Cardiac muscle cell (in vitro differentiated cells and primary cell): ENCODE measurements around the gene GZMM. TPM values are rescaled to one million over a fixed set of nuclear protein-coding genes. Genes with fewer than 3 reads are reported as not detected.

ENCODE experiments used
- DNase-seq, 2 donors: peaks; one replicate each; pipeline versions ENCODE4 v3.0.0 to v3.0.0-alpha.2; 2010 to 2017; ENCODE audit warnings: low read depth in 1 of 2, low spot score in 1 of 2
- H3K27ac ChIP-seq: fragments of 200-600 bp; sonication (generic); 2 replicates; pipeline ENCODE4 v1.5.1; 2016
- H3K27me3 ChIP-seq: fragments of 200-600 bp; sonication (generic); 2 replicates; pipeline ENCODE4 v1.6.0; 2016; ENCODE audit warnings: control low read depth
- H3K36me3 ChIP-seq: fragments of 200-600 bp; sonication (generic); 2 replicates; pipeline ENCODE4 v1.5.1; 2016; ENCODE audit warnings: control low read depth
- H3K4me1 ChIP-seq: fragments of 200-600 bp; sonication (generic); 2 replicates; pipeline ENCODE4 v1.8.1; 2017; ENCODE audit warnings: low read depth, mild to moderate bottlenecking, mixed run types
- H3K4me3 ChIP-seq: fragments of 200-600 bp; sonication (generic); 2 replicates; pipeline ENCODE4 v1.5.1; 2016; ENCODE audit warnings: mild to moderate bottlenecking
- H3K9me3 ChIP-seq: fragments of 200-600 bp; sonication (generic); 2 replicates; pipeline ENCODE4 v1.5.1; 2017; ENCODE audit warnings: low read depth, mild to moderate bottlenecking, control low read depth
- CTCF ChIP-seq: IDR thresholded peaks from 2 replicates; pipeline ENCODE4 v1.5.1; 2012; ENCODE audit warnings: low read depth, mild to moderate bottlenecking, low read length
- polyA plus RNA-seq: library from polyadenylated mRNA; unstranded; fragments of >200 nt; fragmentation: Nextera tagmentation; extraction: Ambion mirVana; gene quantifications from 2 replicates; pipeline ENCODE4 v1.2.1, GENCODE V29; 2016
- total RNA-seq: library from RNA; depleted of rRNA; stranded (reverse); fragments of >200 nt; gene quantifications from 2 replicates; pipeline ENCODE4 v1.2.3, GENCODE V29; 2016

GZMM gene
- total and polyA plus RNA-seq, 2 experiments from 2014 or later = 0.39 TPM; not detected in 1

GRCh38 chr19:519449-519865 is 24.4 kb upstream of the GZMM start:
- no peaks in the 10 kb centered on the region for H3K9me3 ChIP-seq
- H3K4me3 ChIP-seq = no peak overlapping the region
- no peak overlapping the region for H3K27ac ChIP-seq
- peaks cover 11% of the 10 kb centered on the region for H3K4me1 ChIP-seq
- no peaks in the 10 kb centered on the region for H3K27me3 ChIP-seq
- H3K36me3 ChIP-seq = no peaks in the 10 kb centered on the region
- no peak for TF ChIP-seq CTCF
- DNase-seq = no peak

- Histone ChIP-seq H3K9me3 (no peaks in the 10 kb centered on the region), H3K4me1 (no peaks in the 10 kb centered on the region), H3K27me3 (no peaks in the 10 kb centered on the region), H3K4me3 (no peak overlapping the region), H3K36me3 (no peaks in the 10 kb centered on the region), H3K27ac (no peak overlapping the region)
- DNase-seq = no peak
- no peak for TF ChIP-seq CTCF
Measured at GRCh38 chr19:522726-523125, 21.1 kb upstream of the GZMM start.

- no peaks in the 10 kb centered on the region for H3K27me3 ChIP-seq
- H3K4me3 ChIP-seq = no peak overlapping the region
- no peak for TF ChIP-seq CTCF
- no peaks in the 10 kb centered on the region for H3K9me3 ChIP-seq
- no peak for DNase-seq
- H3K36me3 ChIP-seq = no peaks in the 10 kb centered on the region
- H3K27ac ChIP-seq = no peak overlapping the region
- no peaks in the 10 kb centered on the region for H3K4me1 ChIP-seq
Measured at GRCh38 chr19:524062-524674, 19.7 kb upstream of the GZMM start.

GRCh38 chr19:525029-525428 is 18.8 kb upstream of the GZMM start:
- Histone ChIP-seq H3K4me3 (no peak overlapping the region), H3K36me3 (no peaks in the 10 kb centered on the region), H3K27ac (no peak overlapping the region), H3K27me3 (no peaks in the 10 kb centered on the region), H3K4me1 (no peaks in the 10 kb centered on the region), H3K9me3 (no peaks in the 10 kb centered on the region)
- TF ChIP-seq CTCF = no peak
- no peak for DNase-seq

GRCh38 chr19:525857-526419 is 17.9 kb upstream of the GZMM start:
- no peak for DNase-seq
- Histone ChIP-seq H3K27ac (no peak overlapping the region), H3K4me3 (no peak overlapping the region), H3K9me3 (no peaks in the 10 kb centered on the region), H3K4me1 (no peaks in the 10 kb centered on the region), H3K36me3 (no peaks in the 10 kb centered on the region), H3K27me3 (no peaks in the 10 kb centered on the region)
- TF ChIP-seq CTCF = no peak
